OCI-LY7 (cell line): ENCODE results near the gene GCH1.

Experiments used
- EZH2phosphoT487 ChIP-seq: fragments of 200-600 bp; sonication (generic); IDR thresholded peaks from 2 replicates; pipeline ENCODE4 v1.6.1; 2018; ENCODE audit warnings: low read depth, borderline replicate concordance, mild to moderate bottlenecking, mixed run types, antibody characterized with exemption, low read length, moderate library complexity, mixed read lengths
- TF ChIP-seq, protein P1 (sequence below): fragments of 200-600 bp; sonication (generic); conservative IDR thresholded peaks from 2 replicates; pipeline ENCODE4 v1.5.1; 2014; ENCODE audit warnings: mild to moderate bottlenecking, antibody characterized with exemption, low read length, moderate library complexity, mixed read lengths

DNA sequence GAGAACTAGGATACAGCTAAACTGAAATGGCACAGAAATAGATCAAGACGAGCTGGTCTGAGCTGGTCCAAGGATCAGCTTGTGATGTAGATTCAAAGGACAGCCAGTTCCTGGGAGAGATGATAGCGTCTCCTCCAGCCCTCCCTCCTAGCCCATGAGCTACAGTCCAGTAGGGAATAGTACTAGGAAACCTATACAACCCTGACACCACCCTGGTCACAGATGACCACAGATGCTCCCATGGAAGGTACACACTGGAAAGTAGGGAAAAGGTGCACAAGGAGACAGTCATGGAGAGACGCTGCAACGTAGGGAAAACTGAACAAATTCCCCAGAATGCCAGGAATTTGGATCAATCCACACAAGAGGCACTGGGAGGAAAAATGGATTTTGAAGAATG, 6.9 kb downstream of the GCH1 start:
- TF ChIP-seq, protein P1, sequence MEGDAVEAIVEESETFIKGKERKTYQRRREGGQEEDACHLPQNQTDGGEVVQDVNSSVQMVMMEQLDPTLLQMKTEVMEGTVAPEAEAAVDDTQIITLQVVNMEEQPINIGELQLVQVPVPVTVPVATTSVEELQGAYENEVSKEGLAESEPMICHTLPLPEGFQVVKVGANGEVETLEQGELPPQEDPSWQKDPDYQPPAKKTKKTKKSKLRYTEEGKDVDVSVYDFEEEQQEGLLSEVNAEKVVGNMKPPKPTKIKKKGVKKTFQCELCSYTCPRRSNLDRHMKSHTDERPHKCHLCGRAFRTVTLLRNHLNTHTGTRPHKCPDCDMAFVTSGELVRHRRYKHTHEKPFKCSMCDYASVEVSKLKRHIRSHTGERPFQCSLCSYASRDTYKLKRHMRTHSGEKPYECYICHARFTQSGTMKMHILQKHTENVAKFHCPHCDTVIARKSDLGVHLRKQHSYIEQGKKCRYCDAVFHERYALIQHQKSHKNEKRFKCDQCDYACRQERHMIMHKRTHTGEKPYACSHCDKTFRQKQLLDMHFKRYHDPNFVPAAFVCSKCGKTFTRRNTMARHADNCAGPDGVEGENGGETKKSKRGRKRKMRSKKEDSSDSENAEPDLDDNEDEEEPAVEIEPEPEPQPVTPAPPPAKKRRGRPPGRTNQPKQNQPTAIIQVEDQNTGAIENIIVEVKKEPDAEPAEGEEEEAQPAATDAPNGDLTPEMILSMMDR, result no peak
- TF ChIP-seq EZH2phosphoT487, result no peak
